HuH-7.5 (cell line): ENCODE results near the gene SYNE4.
A peak's percentile ranks its signal among the peaks of the same experiment; 100 is the strongest.
"Not testable (repeated sequence)": the region's sequence is repeated elsewhere in the genome, so short reads cannot be mapped to it uniquely, and the experiment has no call there.

ENCODE experiments used
- DNase-seq: peaks from one replicate; pipeline ENCODE4 v3.0.0; 2011; ENCODE audit warnings: low spot score

SYNE4 gene

DNA sequence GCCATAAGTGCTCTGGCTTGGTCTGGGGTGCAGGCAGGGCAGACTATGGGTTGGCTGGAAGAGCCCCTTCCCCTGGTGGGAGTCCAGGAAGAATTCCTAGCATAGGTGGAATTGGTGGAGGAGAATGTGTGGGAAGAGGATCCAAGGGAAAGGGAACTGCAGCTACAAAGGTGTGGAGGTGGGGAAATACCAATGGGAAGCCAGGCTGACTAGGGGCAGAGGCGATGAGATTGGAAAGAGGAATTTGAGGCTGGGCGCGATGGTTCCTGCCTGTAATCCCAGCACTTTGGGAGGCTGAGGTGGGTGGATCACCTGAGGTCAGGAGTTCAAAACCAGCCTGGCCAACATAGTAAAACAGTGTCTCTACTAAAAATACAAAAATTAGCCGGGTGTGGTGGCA lies 18.5 kb downstream of the SYNE4 start:
- DNase-seq: no peak

- DNase-seq: no peak
Observed at GRCh38 chr19:35988824-35989223, 19.8 kb downstream of the SYNE4 start.

GRCh38 chr19:35987571-35987896 lies 21.1 kb downstream of the SYNE4 start:
- DNase-seq: no peak

GRCh38 chr19:35986664-35987570 lies 21.7 kb downstream of the SYNE4 start:
- DNase-seq: peak; percentile 61

DNA sequence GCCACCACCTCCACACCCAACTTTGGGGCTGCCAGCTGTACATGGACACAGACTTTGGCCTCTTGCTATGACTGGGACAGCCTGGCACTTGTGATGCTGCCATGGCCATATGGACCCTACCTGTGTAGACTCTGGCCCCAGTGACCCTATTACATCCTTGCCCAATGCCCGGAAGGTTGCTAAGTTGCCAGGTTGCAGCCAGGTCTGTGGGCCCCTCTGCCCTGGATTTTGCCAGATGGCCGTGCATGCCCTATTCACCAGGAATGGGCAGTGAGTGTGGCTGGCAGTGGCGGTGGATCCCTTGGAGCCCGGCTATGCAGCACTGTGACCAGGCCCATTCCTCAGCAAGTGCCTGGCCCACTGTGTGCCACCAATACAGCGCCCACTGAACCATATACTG lies 22.5 kb downstream of the SYNE4 start:
- DNase-seq: no peak

DNA sequence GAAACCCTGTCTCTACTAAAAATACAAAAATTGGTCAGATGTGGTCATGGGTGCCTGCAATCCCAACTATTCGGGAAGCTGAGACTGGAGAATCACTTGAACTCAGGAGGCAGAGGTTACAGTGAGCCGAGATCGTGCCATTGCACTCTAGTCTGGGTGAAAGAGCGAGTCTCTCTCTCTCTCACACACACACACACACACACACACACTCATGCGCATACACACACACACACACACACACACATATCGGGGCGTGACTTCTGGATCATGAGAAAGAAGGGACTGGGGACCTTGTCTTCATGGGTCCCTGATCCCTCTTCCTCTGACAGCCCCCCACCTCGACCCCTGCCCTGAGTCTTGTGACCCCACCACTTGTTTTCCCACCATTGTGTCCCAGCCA lies 25.4 kb downstream of the SYNE4 start:
- DNase-seq: no peak

- DNase-seq: not testable (repeated sequence)
Observed at GRCh38 chr19:35980997-35981396, 27.6 kb downstream of the SYNE4 start.

DNA sequence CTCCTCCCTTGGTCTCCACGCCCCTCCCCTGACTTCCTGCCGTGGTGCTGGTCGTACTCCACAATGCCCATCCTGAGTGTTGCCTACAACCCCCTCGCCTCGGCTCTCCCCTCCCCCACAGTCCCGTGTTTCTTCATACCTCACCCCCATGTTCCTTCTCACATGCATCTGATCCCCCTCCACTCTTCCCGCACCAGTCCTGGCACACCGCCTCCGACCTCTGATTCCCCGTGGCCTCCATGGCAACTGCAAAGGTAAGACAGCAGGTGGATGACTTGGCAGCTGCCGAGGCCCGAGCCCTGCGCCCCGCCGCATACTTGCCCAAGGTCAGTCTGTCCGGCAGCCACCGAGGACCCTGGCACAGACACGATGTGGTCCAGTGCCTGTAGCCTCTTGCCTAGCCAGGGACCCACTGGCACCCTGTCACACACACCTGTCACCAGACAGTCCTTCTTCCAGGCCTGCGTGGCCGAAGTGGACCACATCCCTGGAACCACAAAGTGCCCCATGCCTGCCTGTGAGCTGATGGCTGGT lies 29.7 kb downstream of the SYNE4 start:
- DNase-seq: no peak

GRCh38 chr19:35978271-35978670 lies 30.3 kb downstream of the SYNE4 start:
- no peak for DNase-seq

GRCh38 chr19:35977446-35978222 lies 31.0 kb downstream of the SYNE4 start:
- DNase-seq: no peak

DNA sequence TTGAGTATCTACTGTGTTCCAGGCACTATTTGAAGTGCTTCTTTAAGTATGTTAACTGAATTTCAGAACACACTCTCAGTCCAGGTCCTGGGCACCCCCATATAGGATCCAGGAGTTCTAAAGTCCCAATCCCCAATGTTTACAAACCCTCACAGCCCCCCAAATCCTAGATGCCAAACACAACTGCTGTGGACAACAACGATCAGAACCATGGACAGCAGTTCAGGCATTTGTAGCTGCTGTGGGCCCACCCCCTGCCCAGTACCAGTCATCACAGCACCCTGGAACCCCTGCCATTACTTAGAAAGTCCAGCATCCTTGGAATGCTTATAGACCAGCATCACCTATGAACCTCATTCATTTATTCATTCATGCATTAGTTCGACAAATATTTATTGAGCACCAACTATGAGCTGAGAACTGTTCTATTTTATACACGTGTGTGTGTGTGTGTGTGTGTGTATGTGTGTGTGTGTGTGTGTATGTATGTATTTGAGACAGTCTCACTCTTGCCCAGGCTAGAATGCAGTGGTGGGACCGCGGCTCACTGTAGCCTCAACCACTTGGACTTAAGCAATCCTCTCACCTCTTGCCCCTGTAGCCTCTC lies 32.9 kb downstream of the SYNE4 start:
- DNase-seq: peak; percentile 64

DNA sequence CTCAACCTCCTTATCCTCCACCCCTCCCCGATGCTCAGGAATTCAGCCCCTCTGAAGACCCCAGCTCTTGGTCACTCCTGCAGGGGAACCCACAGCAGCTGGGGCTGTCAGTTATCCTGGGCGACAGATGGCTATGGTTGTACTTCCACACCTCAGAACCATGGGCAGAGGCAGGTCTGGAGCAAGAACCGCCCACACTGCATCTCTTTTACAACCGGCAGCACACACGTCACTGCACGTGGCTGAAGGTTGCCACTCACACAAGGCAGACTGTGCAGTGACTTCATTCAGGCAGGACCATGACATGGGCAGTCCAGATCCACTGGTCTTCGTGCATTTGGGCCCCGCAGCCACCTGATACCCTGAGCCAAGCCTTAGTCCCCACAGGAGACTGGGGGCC lies 35.1 kb downstream of the SYNE4 start:
- DNase-seq: no peak

DNA sequence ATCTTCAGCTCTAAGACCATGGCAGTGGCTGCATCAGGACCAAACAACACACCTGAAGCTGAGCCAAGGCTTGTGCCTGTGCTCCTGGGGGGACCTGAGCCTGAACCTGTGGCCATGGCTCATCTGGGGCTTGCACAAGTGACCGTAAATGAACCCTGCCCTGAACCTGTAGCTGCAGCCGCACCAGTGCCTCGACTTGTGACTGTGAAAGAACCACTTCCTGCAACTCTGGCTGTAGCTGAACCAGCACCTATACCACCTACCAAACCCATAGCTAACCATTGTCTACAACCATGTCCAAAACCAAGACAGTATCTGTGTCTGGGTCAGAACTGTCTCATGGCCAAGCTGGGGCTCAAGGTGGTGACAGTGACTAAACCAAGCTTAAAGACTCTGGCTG lies 41.8 kb downstream of the SYNE4 start:
- no peak for DNase-seq

- DNase-seq: peak; percentile 66
Observed at GRCh38 chr19:35963514-35963913, 45.1 kb downstream of the SYNE4 start.

- no peak for DNase-seq
Observed at GRCh38 chr19:35960432-35960972, 48.1 kb downstream of the SYNE4 start.

DNA sequence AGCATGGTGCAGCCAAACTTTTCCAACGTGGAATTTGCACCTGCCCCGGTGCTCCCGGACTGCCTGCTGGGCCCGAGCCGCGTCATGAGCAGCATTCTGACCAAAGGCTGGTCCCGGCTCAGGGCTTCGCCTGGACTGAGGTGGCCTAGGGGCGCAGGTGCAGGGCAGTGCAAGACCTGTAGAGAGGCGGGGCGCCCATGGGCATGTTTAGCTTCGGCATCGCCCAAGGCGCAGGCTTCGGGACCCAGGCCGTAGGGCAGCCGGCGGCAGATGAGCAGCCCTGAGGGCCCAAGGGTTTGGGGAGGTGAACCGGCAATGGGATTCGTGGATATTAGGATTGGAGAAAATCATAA lies 48.7 kb downstream of the SYNE4 start:
- no peak for DNase-seq

DNA sequence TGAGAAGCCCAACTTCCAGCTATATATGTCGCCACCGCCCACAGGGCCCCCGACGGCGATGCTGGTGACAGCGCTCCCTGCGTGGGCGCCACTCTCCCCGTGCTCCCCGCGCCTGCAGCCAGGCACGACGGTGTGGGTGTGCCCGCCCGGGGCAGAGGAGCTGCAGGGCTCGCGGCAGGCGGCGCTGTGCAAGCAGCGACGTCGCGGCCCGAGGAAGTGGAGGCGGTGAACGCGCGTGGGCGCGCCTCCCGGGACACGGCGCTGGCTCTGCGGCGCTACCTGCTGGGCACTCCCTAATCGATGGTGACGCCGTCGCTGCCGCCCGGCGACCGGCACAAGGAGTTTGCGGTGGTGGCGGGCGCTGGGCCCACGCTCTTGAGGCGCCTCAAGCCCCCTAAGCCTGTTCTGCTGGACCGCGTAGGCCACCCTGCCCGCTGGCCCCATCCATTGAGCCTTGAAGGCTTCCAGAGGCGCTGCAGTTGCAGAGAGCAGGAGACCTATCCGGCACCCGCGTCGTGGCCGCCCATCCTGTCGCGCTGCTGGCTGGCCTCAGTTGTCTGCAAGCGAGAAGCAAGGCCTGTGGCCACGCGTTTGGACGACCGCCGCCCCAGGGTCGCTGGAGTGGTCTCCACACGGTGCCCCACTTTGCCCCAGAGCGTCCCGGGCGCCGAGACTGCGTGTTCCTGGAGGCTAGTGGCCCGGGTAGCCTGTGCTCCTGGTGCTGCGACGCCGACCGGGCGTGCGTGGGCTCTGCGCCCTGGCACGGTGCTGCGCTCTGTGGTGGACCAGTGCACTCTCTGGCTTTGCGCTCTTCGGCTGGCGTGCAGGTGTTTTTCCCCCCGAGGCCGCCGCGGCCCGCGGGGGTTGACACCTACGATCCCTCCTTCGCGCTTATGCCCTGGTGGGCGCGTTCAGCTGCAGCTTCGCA lies 49.3 kb downstream of the SYNE4 start:
- DNase-seq: no peak

GRCh38 chr19:35958660-35959039 lies 50.0 kb downstream of the SYNE4 start:
- no peak for DNase-seq

DNA sequence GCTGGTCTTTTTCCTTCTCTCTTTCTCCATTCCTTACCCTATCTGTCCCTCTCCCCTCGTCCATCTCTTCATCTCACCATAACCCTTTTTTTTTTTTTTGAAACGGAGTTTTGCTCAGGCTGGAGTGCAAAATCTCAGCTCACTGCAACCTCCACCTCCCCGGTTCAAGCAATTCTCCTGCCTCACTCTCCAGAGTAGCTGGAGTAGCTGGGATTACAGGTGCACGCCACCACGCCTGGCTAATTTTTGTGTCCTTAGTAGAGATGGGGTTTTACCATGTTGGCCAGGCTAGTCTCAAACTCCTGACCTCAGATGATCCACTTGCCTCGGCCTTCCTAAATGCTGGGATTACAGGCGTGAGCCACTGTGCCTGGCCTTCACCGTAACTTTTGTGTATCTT lies 51.2 kb downstream of the SYNE4 start:
- DNase-seq: not testable (repeated sequence)

GRCh38 chr19:35955881-35956634 lies 52.6 kb downstream of the SYNE4 start:
- no peak for DNase-seq
